Skeletal muscle satellite cell (primary cell): Measurements from ENCODE around the gene ME3.
"Not testable (repeated sequence)": the region's sequence is repeated elsewhere in the genome, so short reads cannot be mapped to it uniquely, and the experiment has no call there.

ENCODE experiments used
- H3K27me3 ChIP-seq: 2 replicates; pipeline ENCODE4 v1.7.0; 2013; ENCODE audit warnings: low read length; ENCODE audit not compliant: control insufficient read depth, insufficient read depth
- H3K36me3 ChIP-seq: 2 replicates; pipeline ENCODE4 v1.7.0; 2013; ENCODE audit warnings: mild to moderate bottlenecking, control low read depth, low read length; ENCODE audit not compliant: insufficient read depth
- H3K4me1 ChIP-seq: 2 replicates; pipeline ENCODE4 v1.7.0; 2013; ENCODE audit warnings: low read length; ENCODE audit not compliant: control insufficient read depth, insufficient read depth
- H3K4me2 ChIP-seq: 2 replicates; pipeline ENCODE4 v1.7.0; 2013; ENCODE audit warnings: mild to moderate bottlenecking, low read length
- H3K4me3 ChIP-seq: 2 replicates; pipeline ENCODE4 v1.7.0; 2013; ENCODE audit warnings: low read length
- H3K9ac ChIP-seq: 2 replicates; pipeline ENCODE4 v1.7.0; 2013; ENCODE audit warnings: mild to moderate bottlenecking, low read depth, low read length, moderate library complexity
- H3K9me3 ChIP-seq: replicated peaks from 2 replicates; pipeline ENCODE4 v1.7.0; 2013; ENCODE audit warnings: mild to moderate bottlenecking, control low read depth, low read length

Gene ME3

DNA sequence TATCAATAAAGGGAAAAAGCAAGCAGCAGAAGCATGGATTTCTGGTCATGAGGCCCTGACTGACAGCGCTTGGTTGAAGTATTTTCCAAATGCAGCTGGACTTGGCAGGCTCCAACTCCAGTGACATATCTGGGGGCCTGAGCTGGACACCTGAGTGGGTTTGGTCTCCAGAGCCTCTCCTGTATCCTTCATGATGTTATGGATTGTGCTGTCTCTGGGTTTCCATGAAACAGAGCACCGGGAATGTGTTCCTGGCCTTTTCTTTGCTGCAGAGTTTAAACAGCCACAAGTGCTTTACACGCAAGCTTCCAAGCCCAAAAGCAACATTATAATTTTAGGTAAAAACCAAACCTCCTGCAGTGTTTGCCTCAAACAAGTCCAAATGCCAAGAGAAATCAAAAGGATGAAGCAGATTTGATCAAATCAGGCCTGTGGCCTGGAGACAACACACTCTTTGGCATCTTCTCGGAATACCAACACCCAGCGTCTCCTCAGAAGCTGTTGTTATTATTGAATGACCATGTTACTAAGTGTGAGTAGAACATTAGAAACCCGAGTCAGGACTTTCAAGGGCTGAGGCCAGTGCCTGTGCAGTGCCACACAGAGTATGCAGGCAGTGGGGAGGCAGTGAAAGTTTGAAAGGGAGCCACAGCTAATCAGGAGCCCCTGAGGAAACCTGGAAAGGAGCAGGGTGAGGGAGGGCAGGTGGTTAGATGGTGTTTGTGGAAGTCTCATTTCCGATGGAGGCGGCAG, 42.0 kb downstream of the ME3 start:
- Histone ChIP-seq H3K9ac (no peak overlapping the region), H3K4me3 (no peak overlapping the region), H3K4me1 (peaks cover 53% of the 10 kb centered on the region), H3K27me3 (no peaks in the 10 kb centered on the region), H3K9me3 (no peaks in the 10 kb centered on the region), H3K4me2 (no peak overlapping the region), H3K36me3 (no peaks in the 10 kb centered on the region)

DNA sequence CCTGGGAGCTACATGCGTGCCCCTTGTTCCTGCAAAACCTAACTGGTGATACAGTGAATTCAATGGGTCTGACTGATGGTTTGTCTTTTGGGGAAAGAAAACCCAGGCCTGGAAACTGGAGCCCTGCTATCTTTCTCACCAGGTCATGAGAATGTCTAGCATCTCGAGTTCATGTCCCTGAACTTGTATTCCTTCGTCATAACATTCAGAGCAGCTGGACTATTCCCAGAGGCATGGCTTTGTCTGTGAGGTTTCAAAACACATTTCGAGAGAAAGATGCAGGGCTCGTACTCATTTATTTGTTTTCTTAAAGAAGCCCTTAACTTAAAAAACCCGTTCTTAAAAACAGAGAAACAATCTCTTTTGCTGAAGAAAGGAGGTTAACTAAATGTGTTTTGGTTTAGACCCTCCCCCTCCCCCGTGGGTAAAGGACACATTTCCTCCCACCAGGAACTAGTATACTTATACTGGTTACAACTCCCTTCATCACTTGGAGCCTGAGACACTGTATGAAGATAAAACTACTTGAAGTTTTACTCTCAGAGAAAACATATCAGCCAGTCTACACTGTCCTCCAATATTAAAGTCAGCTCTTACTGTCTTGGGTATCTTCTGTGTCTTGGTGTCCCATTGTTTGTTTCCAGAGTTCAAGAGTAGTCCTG, 43.2 kb downstream of the ME3 start:
- peaks cover 58% of the 10 kb centered on the region for H3K4me1 ChIP-seq
- no peaks in the 10 kb centered on the region for H3K36me3 ChIP-seq
- no peak overlapping the region for H3K9ac ChIP-seq
- no peak overlapping the region for H3K4me2 ChIP-seq
- no peak overlapping the region for H3K4me3 ChIP-seq
- H3K9me3 ChIP-seq, result no peaks in the 10 kb centered on the region
- H3K27me3 ChIP-seq, result no peaks in the 10 kb centered on the region

DNA sequence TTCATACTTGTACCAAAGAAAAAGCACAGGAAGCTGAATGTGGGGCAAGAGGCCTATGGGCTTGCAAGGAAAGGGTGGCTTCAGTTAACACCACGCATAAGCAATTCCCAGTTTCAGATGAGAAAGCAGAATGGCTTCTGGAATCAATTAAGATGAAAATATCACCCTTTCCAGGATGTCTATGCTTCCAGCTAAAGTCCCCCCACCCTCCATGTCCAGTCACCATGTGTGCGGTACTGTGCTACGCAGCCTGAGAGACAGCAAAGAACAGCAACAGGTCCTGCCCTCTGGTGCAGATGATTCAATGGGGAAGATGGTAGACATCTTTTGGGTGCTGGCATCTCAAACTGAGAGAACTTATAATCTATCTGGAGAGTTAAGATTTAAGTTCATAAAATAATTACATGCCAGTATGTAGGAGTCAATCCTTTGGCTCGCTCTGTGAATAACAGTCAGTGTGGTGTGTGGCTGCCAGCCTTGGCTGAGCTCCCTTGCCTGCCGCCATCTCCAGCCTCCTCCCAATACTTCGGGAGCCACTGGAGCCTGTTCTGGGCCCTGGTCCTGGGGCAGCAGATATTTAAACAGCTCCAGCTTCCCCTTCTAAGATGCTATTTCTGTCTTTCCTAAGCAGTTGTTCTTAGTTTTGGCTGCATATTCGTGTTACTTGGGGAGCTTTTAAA, 44.5 kb downstream of the ME3 start:
- Histone ChIP-seq H3K27me3 (no peaks in the 10 kb centered on the region), H3K9ac (peak overlapping the region; percentile 11), H3K36me3 (no peaks in the 10 kb centered on the region), H3K4me1 (peaks cover 53% of the 10 kb centered on the region), H3K4me2 (no peak overlapping the region), H3K4me3 (no peak overlapping the region), H3K9me3 (no peaks in the 10 kb centered on the region)

DNA sequence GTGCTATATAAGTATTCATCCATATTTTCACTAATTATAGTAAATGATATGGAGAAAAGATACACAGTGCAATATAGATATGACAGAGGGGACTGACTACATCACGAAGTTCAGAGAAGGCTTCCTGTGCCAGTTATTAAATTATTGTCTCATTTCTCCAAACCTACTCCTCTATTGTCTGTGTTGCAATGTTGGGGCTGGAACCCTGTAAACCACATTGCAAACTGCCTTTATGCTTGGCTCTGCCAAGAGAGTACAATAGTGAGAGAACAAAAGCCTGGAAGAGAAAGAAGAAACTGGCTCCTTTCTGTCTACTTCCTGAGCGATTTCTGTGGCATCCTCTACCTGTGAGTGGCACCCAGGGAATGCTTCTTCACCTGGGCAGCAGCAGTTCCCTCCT, 46.4 kb downstream of the ME3 start:
- Histone ChIP-seq H3K9ac (no peak overlapping the region), H3K4me1 (peaks cover 49% of the 10 kb centered on the region), H3K4me2 (no peak overlapping the region), H3K9me3 (no peaks in the 10 kb centered on the region), H3K27me3 (no peaks in the 10 kb centered on the region), H3K4me3 (no peak overlapping the region), H3K36me3 (no peaks in the 10 kb centered on the region)

DNA sequence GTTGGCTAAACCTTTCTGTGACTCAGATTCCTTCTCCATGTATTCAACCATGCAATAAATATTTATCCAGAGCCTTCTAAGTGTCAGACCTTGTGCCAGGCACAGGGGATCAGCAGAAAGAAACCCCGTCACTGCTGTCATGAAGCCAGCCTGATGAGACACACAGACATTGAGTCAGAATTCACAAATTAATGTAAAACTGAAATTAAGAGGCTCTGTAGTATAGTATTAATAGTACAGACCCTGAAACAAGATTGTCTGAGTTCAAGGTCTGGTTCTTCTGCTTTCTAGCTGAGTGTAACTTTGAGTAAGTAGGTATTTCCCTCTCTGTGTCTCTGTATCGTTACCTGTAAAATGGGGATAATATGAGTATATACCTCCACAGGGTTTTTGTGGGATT, 46.9 kb downstream of the ME3 start:
- Histone ChIP-seq H3K9ac (no peak overlapping the region), H3K9me3 (no peaks in the 10 kb centered on the region), H3K4me3 (no peak overlapping the region), H3K4me2 (no peak overlapping the region), H3K36me3 (no peaks in the 10 kb centered on the region), H3K27me3 (no peaks in the 10 kb centered on the region), H3K4me1 (peaks cover 51% of the 10 kb centered on the region)

DNA sequence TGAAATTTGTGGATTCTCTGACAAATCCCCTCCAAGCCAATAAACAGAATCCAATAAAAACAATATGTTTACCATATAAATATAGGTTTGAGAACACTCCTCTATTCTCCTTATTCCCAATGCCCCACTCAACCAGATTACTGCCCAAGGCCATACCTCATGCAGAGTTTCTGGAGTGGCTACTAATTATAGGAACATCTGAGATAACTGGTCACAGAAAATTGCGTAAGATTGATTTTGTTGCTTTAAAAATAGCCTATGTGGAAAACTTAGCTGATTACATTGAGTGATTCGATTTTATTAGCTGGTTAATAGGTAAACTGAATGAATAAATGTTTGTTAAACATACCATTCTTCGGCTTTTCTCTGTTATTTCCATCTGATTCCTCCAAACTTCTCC, 48.0 kb downstream of the ME3 start:
- Histone ChIP-seq H3K4me1 (peaks cover 49% of the 10 kb centered on the region), H3K4me2 (no peak overlapping the region), H3K9ac (no peak overlapping the region), H3K36me3 (no peaks in the 10 kb centered on the region), H3K27me3 (no peaks in the 10 kb centered on the region), H3K4me3 (no peak overlapping the region), H3K9me3 (no peaks in the 10 kb centered on the region)

DNA sequence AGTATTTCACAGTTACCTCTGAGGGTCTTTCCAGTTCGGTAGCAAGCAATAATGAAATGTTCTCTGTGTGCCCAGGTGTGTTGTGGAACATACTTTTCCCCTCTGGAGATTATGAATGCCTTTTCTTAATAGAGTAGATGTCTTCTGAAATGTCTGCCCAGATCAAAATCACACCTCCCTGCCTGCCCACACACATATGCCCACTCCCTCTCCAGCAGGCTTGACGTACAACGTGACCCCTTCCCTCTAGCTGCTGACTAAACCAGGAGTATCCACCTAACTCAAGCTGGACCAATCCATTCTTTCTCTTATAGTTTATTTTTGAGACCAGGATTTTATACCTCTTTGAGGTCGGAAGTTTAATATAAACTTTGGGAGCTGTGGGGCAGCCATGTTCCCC, 48.7 kb downstream of the ME3 start:
- H3K4me3 ChIP-seq, result no peak overlapping the region

DNA sequence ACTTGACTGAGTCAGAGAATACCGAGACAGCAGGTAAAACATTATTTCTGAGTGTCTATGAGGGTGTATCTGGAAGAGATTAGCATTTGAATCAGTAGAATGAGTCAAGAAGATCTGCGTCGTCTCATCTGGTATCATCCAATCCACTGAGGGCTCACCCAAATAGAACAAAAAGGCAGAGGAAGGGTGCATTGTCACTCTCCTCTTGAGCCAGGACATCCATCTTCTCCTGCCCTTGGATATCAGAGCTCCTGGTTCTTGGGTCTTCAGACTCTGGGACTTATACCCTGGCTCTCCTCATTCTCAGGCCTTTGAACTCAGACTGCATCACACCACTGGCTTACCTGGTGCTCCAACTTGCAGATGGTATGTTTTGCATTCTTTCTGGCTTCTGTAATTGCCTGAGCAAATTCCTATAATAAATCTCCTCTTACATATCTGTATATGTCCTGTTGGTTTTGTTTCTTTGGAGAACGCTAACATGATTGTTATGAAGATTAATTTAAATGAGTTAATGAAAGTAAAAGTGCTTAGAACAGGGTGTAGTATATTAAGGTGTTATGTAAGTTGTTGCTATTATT, 49.3 kb downstream of the ME3 start:
- Histone ChIP-seq H3K9ac (no peak overlapping the region), H3K4me2 (no peak overlapping the region), H3K4me3 (no peak overlapping the region), H3K36me3 (no peaks in the 10 kb centered on the region), H3K4me1 (peaks cover 37% of the 10 kb centered on the region), H3K9me3 (no peaks in the 10 kb centered on the region), H3K27me3 (no peaks in the 10 kb centered on the region)

More for the DNA sequence above, 48.7 kb downstream of the ME3 start:
- Histone ChIP-seq H3K9ac (no peak overlapping the region), H3K9me3 (no peaks in the 10 kb centered on the region), H3K4me2 (no peak overlapping the region), H3K27me3 (no peaks in the 10 kb centered on the region), H3K36me3 (no peaks in the 10 kb centered on the region), H3K4me1 (peaks cover 43% of the 10 kb centered on the region)

DNA sequence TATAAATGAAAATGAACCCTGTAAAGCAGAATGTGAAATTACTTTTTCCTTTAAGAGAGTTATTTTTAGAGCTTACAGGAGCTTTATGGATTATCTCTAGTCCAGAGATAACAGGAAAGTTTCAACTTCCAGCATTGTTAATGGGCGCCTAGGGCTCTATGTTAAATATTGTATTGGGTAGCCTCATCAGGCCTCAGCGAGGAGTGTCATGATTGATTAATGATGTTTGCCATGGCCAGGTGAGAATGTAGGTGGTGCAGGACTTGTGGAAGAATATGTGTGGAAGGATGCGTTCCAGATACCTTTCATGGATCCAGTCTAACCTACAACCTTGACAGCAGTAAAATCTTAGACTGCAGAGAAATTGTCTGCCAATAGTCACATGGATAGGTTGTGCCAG, 50.6 kb downstream of the ME3 start:
- Histone ChIP-seq H3K9me3 (no peaks in the 10 kb centered on the region), H3K36me3 (no peaks in the 10 kb centered on the region), H3K4me2 (no peak overlapping the region), H3K4me3 (no peak overlapping the region), H3K27me3 (no peaks in the 10 kb centered on the region), H3K9ac (peak overlapping the region; percentile 53), H3K4me1 (peaks cover 34% of the 10 kb centered on the region)

DNA sequence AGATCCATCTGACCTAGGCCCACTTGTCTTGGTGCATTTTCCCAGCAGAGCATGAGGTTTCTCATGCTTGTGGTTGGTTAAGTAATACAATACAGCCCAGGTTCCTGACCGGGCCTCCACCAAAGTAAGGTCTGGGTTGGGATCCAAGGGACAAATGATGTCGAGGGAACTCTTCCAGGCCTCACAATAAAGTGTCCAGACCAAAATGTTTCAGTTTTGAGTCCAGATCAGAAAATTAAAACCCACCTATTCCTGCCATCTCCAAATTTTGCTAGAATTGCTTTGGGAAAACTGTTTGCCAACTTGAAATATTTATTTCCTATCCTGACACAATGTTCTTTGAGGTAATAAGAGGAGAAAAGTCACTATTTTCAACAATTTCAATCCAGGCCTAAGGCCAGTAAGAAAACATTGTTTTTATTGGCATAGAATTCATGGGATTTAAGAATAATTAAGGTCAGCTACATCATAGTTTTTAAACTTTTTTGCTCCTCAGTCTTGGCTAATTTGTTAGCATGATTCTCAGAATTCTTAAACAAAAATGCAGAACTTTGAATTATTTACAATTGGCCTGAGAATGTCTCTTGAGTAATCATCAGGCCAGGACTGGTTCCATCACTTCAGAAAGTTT, 51.4 kb downstream of the ME3 start:
- Histone ChIP-seq H3K4me3 (no peak overlapping the region), H3K4me1 (peaks cover 34% of the 10 kb centered on the region), H3K27me3 (no peaks in the 10 kb centered on the region), H3K9ac (peak overlapping the region; percentile 53), H3K4me2 (no peak overlapping the region), H3K9me3 (no peaks in the 10 kb centered on the region), H3K36me3 (no peaks in the 10 kb centered on the region)

DNA sequence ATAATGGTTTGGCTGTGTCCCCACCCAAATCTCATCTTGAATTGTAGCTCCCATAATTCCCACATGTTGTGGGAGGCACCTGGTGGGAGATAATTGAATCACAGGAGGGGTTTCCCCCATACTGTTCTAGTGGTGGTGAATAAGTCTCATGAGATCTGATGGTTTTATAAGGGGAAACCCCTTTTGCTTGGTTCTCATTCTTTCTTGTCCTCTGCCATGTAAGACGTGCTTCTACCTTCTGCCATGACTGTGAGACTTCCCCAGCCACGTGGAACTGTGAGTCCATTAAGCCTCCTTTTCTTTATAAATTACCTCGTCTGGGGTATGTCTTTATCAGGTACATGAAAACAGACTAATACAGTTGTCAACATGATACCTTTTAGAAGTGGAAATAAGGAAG, 53.0 kb downstream of the ME3 start:
- not testable (repeated sequence) for H3K9me3 ChIP-seq, H3K36me3 ChIP-seq, H3K4me2 ChIP-seq, H3K9ac ChIP-seq, H3K4me3 ChIP-seq, H3K27me3 ChIP-seq
- peaks cover 31% of the 10 kb centered on the region for H3K4me1 ChIP-seq
